NCI-H2196 (cell line): ENCODE results near the gene CALCOCO2.
A peak's percentile ranks its signal among the peaks of the same experiment; 100 is the strongest.
"Not testable (repeated sequence)": the region's sequence is repeated elsewhere in the genome, so short reads cannot be mapped to it uniquely, and the experiment has no call there.

Experiments
- DNase-seq: peaks from one replicate; lab custom pipeline; 2025; ENCODE audit not compliant: unreplicated experiment; lab: John Stamatoyannopoulos, UW

The CALCOCO2 gene

GRCh38 chr17:48872409-48872808, 41.6 kb downstream of the CALCOCO2 start:
- DNase-seq: not testable (repeated sequence)

DNA sequence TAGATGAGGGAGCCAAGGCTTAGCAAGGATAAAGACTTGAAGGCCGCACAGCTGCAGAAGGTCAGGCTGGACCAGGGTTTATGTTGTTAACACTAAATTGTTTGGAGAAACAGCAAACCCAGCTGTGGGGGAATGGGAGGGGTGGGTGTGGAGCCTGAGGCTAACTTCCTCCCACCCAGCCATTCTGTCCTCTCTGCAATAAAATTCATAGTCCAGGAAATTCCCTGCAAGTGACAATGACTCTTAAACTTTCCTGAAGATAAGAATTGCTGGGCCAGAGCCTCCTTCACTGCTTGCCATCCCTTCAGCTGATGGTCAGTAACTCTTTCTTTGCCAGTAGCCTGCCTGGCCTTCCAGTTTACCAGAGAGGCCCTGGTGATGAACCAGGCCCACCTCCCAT, 42.4 kb downstream of the CALCOCO2 start:
- no peak for DNase-seq

GRCh38 chr17:48873696-48874443, 43.0 kb downstream of the CALCOCO2 start:
- no peak for DNase-seq

DNA sequence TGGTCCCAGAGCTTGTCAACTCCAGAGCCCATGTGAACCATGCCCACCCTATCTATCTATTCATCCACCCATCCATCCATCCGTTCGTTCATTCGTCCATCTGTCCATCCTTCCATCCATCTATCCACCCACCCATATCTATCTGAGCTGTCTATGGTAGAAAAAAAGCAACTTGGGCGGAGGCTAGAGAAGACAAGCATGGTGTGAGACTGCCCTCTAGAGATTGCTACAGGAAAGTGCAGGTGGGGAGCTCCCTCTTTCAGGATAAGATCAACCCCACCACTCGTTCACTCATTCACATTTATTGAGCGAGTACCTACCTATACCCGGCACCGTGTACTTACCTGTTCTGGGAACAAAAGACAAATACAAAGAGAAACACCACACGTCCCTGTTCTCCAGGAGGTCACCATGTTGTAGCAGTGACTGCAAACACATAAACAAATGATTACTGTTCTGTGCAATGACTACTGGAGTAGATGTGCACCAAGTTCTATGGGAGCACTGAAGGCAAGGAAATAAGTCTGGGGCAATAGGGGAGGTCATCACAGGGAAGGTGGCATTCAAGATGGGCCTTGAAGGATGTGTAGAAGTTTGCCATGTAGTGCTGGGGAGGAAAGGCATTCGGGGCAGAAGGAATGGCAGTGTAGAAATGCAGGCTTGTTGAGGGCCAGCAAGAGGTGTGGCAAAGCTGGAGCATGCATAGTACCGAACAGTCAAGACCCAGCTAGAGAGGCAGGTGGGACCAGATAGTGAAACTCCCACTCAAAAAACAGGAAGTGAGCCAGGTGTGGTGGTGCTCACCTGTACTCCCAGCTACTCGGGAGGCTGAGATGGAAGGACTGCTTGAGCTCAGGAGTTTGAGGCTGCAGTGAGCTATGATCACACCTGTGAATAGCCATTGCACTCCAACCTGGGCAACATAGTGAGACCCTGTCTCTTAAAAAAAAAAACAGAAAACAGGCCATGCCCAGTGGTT, 48.4 kb downstream of the CALCOCO2 start:
- peak; percentile 65 for DNase-seq

DNA sequence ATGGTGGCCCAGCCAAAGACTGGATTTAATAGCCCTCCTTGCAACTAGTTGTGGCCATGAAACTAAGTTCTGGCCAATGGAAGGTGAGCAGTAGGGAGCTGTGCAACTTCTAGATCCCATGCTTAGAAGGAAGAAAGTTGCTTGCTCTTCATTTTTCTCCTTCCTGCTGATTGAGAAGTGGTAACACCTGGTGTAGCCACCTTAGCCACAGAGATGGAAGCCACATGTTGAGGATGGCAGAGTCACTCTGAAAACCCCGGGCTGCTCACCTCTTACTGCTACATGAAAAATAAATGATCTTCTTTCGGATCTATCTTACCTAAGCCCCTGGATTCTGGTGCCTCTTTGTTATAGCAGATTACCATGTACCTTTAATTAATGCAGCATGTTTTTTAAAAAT, 51.4 kb downstream of the CALCOCO2 start:
- no peak for DNase-seq

DNA sequence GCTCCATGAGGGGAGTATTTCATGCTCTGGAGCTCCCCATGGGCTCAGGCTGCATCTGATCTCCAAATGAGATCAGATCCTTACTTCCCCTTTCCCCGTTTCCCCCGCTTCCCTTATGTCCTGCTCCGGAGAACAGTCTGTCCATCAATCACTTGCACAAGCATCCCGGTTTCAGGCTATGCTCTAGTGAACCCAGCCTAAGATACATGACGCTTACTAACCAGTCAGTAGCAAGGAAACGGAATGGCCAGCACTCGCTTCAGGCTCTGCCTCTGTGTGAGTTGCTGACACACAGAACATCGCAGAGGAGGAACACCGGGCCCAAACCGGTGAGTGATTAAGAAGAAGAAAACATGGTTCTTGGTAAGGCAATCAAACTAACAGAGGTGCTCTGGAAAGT, 52.3 kb downstream of the CALCOCO2 start:
- DNase-seq: no peak

- no peak for DNase-seq
Observed at GRCh38 chr17:48890086-48890485, 59.3 kb downstream of the CALCOCO2 start.

DNA sequence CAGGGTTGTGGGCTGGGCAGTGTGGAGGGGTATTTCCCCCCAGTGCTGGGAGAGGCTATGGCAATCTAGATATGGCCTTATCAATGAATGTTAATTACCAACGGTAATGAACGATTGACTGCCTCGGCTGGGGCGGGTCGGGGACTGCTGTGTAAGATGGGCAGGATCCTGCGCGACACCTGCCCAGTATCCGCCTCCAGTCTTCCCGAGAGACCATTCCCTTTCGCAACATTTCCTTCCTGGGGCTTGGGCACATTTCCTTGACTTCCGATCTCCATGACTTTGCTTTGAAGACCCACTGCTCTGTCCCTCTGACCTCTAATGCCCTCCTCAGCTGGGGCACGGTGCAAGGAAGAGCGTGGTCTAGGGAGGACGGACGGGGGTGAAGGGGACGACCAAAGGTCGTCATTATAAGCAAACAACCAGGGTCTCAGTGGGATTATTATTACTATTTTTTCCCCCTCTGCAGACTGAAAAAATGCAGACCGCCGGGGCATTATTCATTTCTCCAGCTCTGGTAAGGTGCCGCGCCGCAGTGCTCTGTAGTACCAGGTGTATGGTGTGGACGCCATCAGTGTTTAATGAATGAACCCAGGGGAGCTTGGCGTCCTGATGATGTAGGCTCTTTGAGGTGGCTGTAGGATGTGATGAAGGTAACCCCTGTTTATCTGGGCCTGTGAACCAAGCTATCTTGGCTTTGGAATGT, 62.3 kb downstream of the CALCOCO2 start:
- no peak for DNase-seq

GRCh38 chr17:48893646-48894508, 63.0 kb downstream of the CALCOCO2 start:
- DNase-seq: no peak

DNA sequence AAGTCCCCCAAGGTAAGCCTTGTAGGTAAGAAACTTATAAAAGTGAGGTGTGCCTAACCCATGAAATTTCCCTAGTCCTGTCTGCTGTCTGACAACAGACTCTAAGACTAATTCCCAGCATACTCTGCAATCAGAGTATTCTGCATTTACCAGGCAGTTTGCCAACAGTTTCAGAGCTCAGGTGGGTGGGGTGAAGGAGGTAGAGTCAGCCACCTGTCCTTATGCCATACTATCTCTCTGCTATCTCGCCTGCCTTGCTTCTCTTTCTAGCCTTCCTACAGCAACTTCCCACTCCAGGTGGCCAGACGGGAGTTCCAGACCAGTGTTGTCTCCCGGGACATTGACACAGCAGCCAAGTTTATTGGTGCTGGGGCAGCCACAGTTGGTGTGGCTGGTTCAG, 64.1 kb downstream of the CALCOCO2 start:
- DNase-seq: peak; percentile 36

DNA sequence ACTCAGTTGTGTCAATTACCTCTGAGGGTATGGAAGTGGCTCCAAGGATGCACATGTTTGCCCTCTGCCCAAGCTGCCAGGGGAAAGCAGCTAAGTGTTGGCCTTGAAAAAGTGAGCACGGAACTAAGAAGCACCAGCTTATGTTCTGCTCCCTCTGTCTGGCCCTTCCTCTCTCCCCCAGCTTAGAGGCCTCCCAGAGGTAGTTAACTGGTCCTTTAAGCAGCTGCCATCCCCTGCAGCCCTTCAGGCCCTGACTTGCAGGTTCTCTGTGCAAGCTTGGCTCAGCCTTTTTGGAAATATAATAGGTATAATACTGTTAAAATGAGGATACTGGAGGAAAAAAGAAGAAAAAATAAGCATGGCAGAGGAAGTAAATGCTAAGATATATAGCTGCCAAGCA, 70.4 kb downstream of the CALCOCO2 start:
- DNase-seq: no peak

DNA sequence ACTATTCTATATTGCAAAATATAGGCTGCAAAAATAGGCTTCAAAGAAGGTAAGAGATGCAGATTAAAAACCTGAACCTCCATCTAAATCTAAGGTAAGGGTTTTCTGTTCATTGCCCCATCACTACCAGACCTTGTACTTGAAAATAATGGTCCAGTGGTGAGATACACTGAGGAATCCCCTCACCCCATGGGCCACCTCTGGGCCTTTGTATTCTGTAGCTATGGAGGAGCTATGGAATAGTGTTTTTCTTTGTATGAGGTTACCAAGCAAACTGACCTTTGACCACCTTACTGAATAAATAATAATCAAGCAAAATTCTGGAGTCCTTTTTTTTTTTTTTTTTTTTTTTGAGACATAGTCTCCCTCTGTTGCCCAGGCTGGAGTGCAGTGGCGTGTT, 72.6 kb downstream of the CALCOCO2 start:
- DNase-seq: no peak

- DNase-seq: no peak
Observed at GRCh38 chr17:48904428-48904827, 73.6 kb downstream of the CALCOCO2 start.

DNA sequence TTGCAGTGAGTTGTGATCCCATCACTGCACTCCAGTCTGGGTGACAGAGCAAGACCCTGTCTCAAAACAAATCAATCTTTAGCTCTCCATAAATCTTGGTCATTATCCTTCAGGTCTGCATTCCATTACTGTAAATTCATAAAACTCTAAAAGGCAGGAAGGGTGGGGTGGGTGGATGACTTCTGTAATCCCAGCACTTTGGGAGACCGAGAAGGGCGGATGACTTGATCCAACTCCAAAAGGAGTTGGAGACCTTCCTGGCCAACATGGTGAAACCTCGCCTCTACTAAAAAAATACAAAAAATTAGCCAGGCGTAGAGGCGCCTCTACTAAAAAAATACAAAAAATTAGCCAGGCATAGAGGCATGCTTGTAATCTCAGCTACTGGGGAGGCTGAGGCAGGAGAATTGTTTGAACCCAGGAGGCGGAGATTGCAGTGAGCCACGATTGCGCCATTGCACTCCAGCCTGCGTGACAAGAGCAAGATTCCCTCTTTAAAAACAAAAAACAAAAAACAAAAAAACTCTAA, 75.2 kb downstream of the CALCOCO2 start:
- DNase-seq: no peak

DNA sequence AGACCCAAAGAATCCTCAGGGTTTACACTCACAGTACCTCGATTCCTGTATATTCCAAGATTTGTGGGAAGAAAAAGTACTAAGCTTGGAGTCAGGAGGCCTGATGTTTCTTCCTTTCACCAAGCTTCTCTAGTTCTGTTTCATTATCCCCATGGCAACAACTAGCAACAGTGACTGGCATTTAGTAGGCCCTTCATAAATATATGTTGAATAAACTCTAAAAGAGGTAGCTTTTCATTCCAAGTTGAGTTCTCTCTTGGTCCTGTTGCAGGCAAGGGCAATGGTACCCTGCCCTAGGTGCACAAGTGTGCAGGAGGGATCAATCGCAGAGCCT, 76.8 kb downstream of the CALCOCO2 start:
- peak; percentile 54 for DNase-seq

GRCh38 chr17:48908047-48908843, 77.4 kb downstream of the CALCOCO2 start, which contains the start of gene UBE2Z:
Gene UBE2Z, plus strand, starts transcription at chr17:48908407. Its CDS starts 97 bp downstream, at chr17:48908504.
- DNase-seq: peak; percentile 90

- peak; percentile 65 for DNase-seq
Observed at GRCh38 chr17:48908853-48909394, 78.1 kb downstream of the CALCOCO2 start.

GRCh38 chr17:48909783-48910182, 78.9 kb downstream of the CALCOCO2 start:
- no peak for DNase-seq

DNA sequence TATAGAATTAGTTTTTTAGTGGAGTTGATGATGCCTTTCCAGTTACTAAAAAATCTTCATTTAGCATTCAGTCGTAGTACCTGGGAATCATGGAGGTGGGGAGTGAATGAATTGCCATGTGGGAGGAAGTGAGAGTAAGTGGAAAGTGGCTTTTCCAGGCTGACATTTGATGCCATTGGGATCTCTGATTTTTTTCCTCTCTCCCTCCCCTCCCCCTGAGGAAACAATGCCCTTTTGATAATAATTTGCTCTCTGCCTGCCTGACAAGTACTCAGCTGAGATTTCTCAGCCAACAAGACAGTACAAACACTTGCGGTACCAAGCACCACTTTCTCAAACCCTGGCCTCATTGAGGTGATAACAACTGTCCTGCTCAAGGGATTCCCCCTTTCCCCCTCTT, 79.5 kb downstream of the CALCOCO2 start:
- DNase-seq: no peak
